Keratinocyte (primary cell): ENCODE measurements around the gene SPTLC3.

Source experiments
- EZH2 ChIP-seq: IDR thresholded peaks from one replicate; pipeline ENCODE4 v1.6.1; 2012; ENCODE audit warnings: inconsistent platforms, mild to moderate bottlenecking, low read length, moderate library complexity
- TF ChIP-seq, protein P1 (sequence below), 3 experiments: IDR thresholded peaks in 1 of 3; conservative IDR thresholded peaks in 1 of 3; optimal IDR thresholded peaks in 1 of 3; 2 replicates in 2 of 3; 3 replicates in 1 of 3; pipeline versions ENCODE3 to v1.5.1; 2011; ENCODE audit warnings: low read length in 3 of 3, mild to moderate bottlenecking in 3 of 3, moderate library complexity in 2 of 3, control low read depth in 1 of 3, inconsistent platforms in 1 of 3; ENCODE audit not compliant: insufficient read depth in 2 of 3; ENCODE audit errors: extremely low read depth in 1 of 3

DNA sequence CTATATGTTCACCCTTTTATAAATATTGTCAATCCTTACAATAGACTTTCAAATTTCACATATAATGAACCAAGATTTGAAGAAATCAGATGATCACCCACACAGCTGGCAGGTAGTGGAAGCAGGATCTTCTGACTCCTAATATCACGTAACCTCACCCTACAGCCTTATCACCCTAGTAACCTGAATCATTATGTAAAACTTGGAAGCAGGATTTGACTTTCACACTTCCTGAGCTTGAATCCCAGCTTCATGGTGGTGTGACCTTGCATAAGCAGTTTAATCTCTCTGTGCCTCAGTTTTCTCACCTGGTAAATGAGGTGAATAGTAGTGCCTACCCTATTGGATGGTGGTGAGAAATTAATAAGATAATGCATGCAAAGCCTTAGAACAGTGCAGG is 16.4 kb downstream of the SPTLC3 start:
- TF ChIP-seq, protein P1, sequence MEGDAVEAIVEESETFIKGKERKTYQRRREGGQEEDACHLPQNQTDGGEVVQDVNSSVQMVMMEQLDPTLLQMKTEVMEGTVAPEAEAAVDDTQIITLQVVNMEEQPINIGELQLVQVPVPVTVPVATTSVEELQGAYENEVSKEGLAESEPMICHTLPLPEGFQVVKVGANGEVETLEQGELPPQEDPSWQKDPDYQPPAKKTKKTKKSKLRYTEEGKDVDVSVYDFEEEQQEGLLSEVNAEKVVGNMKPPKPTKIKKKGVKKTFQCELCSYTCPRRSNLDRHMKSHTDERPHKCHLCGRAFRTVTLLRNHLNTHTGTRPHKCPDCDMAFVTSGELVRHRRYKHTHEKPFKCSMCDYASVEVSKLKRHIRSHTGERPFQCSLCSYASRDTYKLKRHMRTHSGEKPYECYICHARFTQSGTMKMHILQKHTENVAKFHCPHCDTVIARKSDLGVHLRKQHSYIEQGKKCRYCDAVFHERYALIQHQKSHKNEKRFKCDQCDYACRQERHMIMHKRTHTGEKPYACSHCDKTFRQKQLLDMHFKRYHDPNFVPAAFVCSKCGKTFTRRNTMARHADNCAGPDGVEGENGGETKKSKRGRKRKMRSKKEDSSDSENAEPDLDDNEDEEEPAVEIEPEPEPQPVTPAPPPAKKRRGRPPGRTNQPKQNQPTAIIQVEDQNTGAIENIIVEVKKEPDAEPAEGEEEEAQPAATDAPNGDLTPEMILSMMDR (optimal IDR thresholded peaks at IDR 0.05 in 1 of 3, IDR thresholded peaks at IDR 0.05 in 1 of 3, conservative IDR thresholded peaks at IDR 0.05 in 1 of 3; ENCODE audit: extremely low read depth in 1 of 3, insufficient read depth in 2 of 3, low read length in 3 of 3) = no peak
- no peak for TF ChIP-seq EZH2
